GM12878 (cell line): Measurements from ENCODE around the gene LRP10. TPM values are rescaled to one million over a fixed set of nuclear protein-coding genes. Genes with fewer than 3 reads are reported as not detected.

Source experiments
- ATAC-seq: fragments of 200-7000 bp; cut with Tn5 transposase; 3 replicates; pipeline ENCODE4 v1.9.1; 2020; ENCODE audit warnings: mild to moderate bottlenecking, moderate library complexity
- BruUV-seq: library from RNA; stranded (reverse); fragments of 400-500 nt; replicated peaks from 2 replicates; lab custom pipeline; 2021; lab: Mats Ljungman, UMichigan
- CTCF ChIA-PET: fragments of 300-600 bp; sonication (Branson Sonifier 250); formaldehyde crosslinking; extraction: SDS; loops from one replicate; lab custom pipeline; 2021; ENCODE audit warnings: inconsistent platforms; lab: Yijun Ruan, JAX
- POLR2A ChIA-PET: fragments of 350-600 bp; formaldehyde crosslinking; extraction: SDS; loops from one replicate; lab custom pipeline; 2021; ENCODE audit warnings: inconsistent platforms; lab: Charles Lee
- RAD21 ChIA-PET: fragments of 300-600 bp; sonication (Branson Sonifier 250); formaldehyde crosslinking; loops from one replicate; lab custom pipeline; 2023; ENCODE audit warnings: antibody characterized with exemption; ENCODE audit not compliant: unreplicated experiment; lab: Charles Lee
- SMC1A ChIA-PET: fragments of 300-600 bp; sonication (Branson Sonifier 250); formaldehyde crosslinking; loops from one replicate; lab custom pipeline; 2023; ENCODE audit not compliant: unreplicated experiment, uncharacterized antibody; lab: Charles Lee
- DNase-seq: peaks from one replicate; pipeline ENCODE4 v3.0.0-alpha.2; 2011; ENCODE audit warnings: low read depth, low spot score
- FAIRE-seq: peaks from 3 replicates; lab custom pipeline; 2011; peaks lifted over from hg19 to GRCh38; lab: Jason Lieb, UNC
- H2AFZ ChIP-seq: 2 replicates; pipeline ENCODE4 v1.6.0; 2011; ENCODE audit warnings: low read depth, low read length, control low read depth; ENCODE audit not compliant: control insufficient read depth
- H3K27ac ChIP-seq: 2 replicates; pipeline ENCODE4 v1.5.1; 2011; ENCODE audit warnings: control low read depth; ENCODE audit not compliant: control insufficient read depth, insufficient read depth
- H3K27me3 ChIP-seq, 2 experiments: replicated peaks in 1 of 2; 2 replicates each; pipeline versions ENCODE4 v1.6.0 to v1.6.1; 2011; ENCODE audit warnings: low read length in 1 of 2; ENCODE audit not compliant: control insufficient read depth in 2 of 2, insufficient read depth in 2 of 2
- H3K36me3 ChIP-seq, 2 experiments: 2 replicates each; pipeline ENCODE4 v1.5.1; 2011; ENCODE audit warnings: low read length in 1 of 2; ENCODE audit not compliant: control insufficient read depth in 2 of 2, insufficient read depth in 2 of 2
- H3K4me1 ChIP-seq: 2 replicates; pipeline ENCODE4 v1.6.1; 2011; ENCODE audit warnings: mild to moderate bottlenecking, low read length, moderate library complexity, mixed read lengths; ENCODE audit not compliant: control insufficient read depth, insufficient read depth
- H3K4me2 ChIP-seq: 2 replicates; pipeline ENCODE4 v1.6.0; 2011; ENCODE audit warnings: control low read depth; ENCODE audit not compliant: control insufficient read depth, insufficient read depth
- H3K4me3 ChIP-seq: fragments of 200-600 bp; sonication (generic); 2 replicates; pipeline ENCODE4 v1.5.1; 2016
- H3K79me2 ChIP-seq: 2 replicates; pipeline ENCODE4 v1.6.0; 2011; ENCODE audit warnings: low read length; ENCODE audit not compliant: control insufficient read depth, insufficient read depth
- H3K9ac ChIP-seq: 2 replicates; pipeline ENCODE4 v1.8.0; 2011; ENCODE audit warnings: low read length, control low read depth, mixed read lengths; ENCODE audit not compliant: control insufficient read depth, insufficient read depth
- H3K9me3 ChIP-seq: replicated peaks from 3 replicates; pipeline ENCODE4 v1.5.1; 2011; ENCODE audit warnings: mild to moderate bottlenecking, low read length; ENCODE audit not compliant: control insufficient read depth, insufficient read depth
- H4K20me1 ChIP-seq: 2 replicates; pipeline ENCODE4 v1.6.0; 2011; ENCODE audit not compliant: control insufficient read depth, insufficient read depth
- CBX5 ChIP-seq: sonication (generic); IDR thresholded peaks from 2 replicates; pipeline ENCODE4 v1.6.1; 2016; ENCODE audit warnings: low read depth, moderate library complexity, mild to moderate bottlenecking, inconsistent platforms
- JUND ChIP-seq: IDR thresholded peaks from 2 replicates; pipeline ENCODE4 v1.6.1; 2012; ENCODE audit warnings: low read depth, mild to moderate bottlenecking, low read length, improper control_type of control experiment, moderate library complexity
- SIN3A ChIP-seq: IDR thresholded peaks from 2 replicates; pipeline ENCODE4 v1.6.1; 2012; ENCODE audit warnings: low read depth, low read length, improper control_type of control experiment
- SREBF1 ChIP-seq: IDR thresholded peaks from 2 replicates; pipeline ENCODE4 v1.6.1; 2012; ENCODE audit warnings: mild to moderate bottlenecking, low read length
- ZNF207 ChIP-seq: fragments of 450-650 bp; IDR thresholded peaks from 2 replicates; pipeline ENCODE4 v1.6.1; 2014; ENCODE audit warnings: antibody characterized with exemption, mild to moderate bottlenecking, borderline replicate concordance
- WGBS: methylation state at CpG from one replicate; pipeline ENCODE4 v1.1.6; 2016; ENCODE audit warnings: low lambda C conversion rate; ENCODE audit not compliant: insufficient replicate concordance, insufficient coverage; ENCODE audit errors: missing lambda C conversion rate; 5-methylcytosine and 5-hydroxymethylcytosine counted together
- in situ Hi-C: fragments of 300-500 bp; cut with MboI; formaldehyde crosslinking; loops from 9 replicates; pipeline ENCODE4 v1.14.3; 2018; ENCODE audit warnings: mixed read lengths
- intact Hi-C: fragments of 100-400 bp; cut with micrococcal nuclease; formaldehyde crosslinking; loops from one replicate; pipeline ENCODE4 v1.14.2; 2022; ENCODE audit not compliant: unreplicated experiment
- polyA plus RNA-seq, 11 experiments: library from polyadenylated mRNA; depleted of rRNA in 4 of 11; unstranded in 6 of 11; stranded (reverse) in 5 of 11; fragments of >200 nt; fragmentation: Nextera tagmentation in 4 of 11; fragmentation: Illumina TruSeq in 1 of 11; extraction: Ambion mirVana in 4 of 11; extraction: Trizol in 1 of 11; gene quantifications; 1 replicate in 1 of 11; 2 replicates in 10 of 11; pipeline versions ENCODE4 v1.2.1 to v1.2.3, GENCODE V29; 2011 to 2016; ENCODE audit warnings: inconsistent platforms in 2 of 11, missing spikeins in 2 of 11, low read depth in 1 of 11
- small RNA-seq: library from RNA; depleted of rRNA; stranded (forward); fragments of <200 nt; gene quantifications from one replicate; pipeline ENCODE3, GENCODE V24; 2014
- total RNA-seq, 4 experiments: library from RNA; depleted of rRNA in 3 of 4; stranded (reverse); fragments of >200 nt in 3 of 4; fragmentation: Illumina TruSeq in 1 of 4; extraction: Trizol in 1 of 4; gene quantifications; 2 replicates each; pipeline versions ENCODE4 v1.2.1 to v1.2.3, GENCODE V29; 2013 to 2021
- TF ChIP-seq, protein P1 (sequence below): IDR thresholded peaks from 2 replicates; pipeline ENCODE4 v1.6.1; 2012; ENCODE audit warnings: low read length, inconsistent platforms

The LRP10 gene
- total and polyA plus RNA-seq, 10 of the 15 experiments (the other 5 are each of a cell fraction or from before 2014, with no cell fraction given), result 3.0 to 56.9 (median 20.9) TPM

- H3K36me3 ChIP-seq, result peaks cover 3 to 4% of the 10 kb centered on the region in 2 experiments; a peak in 2 of 4 replicates
- CTCF ChIA-PET, result interaction anchor here (0.6 to 3.4 kb wide), 41 partner anchors 9 to 611 kb away, joined by 3 to 82 read pairs (median 5); partner anchors contain the start of genes ACIN1, AJUBA, C14orf119 and CDH24
- in situ Hi-C loops, result no loop called here
- H3K79me2 ChIP-seq, result peaks cover 24% of the 10 kb centered on the region
- H3K9ac ChIP-seq, result peak overlapping the region; percentile 68
- peaks cover 16% of the 10 kb centered on the region; the same call in 1 of the 2 replicates for H3K4me1 ChIP-seq
- SMC1A ChIA-PET, result interaction anchor here (0.6 to 3.1 kb wide), 24 partner anchors 11 to 165 kb away, joined by 3 to 24 read pairs (median 5); partner anchors contain the start of genes ACIN1, AJUBA, C14orf119 and HAUS4
- POLR2A ChIA-PET, result interaction anchor here (0.7 to 4.6 kb wide), 11 partner anchors 12 to 391 kb away, joined by 3 to 73 read pairs (median 5); partner anchors contain the start of genes ABHD4, ACIN1, C14orf119 and HAUS4
- peak overlapping the region; percentile 57 for H3K27ac ChIP-seq
- no peaks in the 10 kb centered on the region for H3K9me3 ChIP-seq
- RAD21 ChIA-PET, result interaction anchor here (0.6 to 2.8 kb wide), 19 partner anchors 11 to 271 kb away, joined by 3 to 18 read pairs (median 4); partner anchors contain the start of genes AJUBA, HAUS4 and RBM23
- BruUV-seq, result TSS peak; percentile 81
- DNase-seq, result no peak
- peak overlapping the region; percentile 87 for H3K4me2 ChIP-seq
- H3K27me3 ChIP-seq, result no peaks in the 10 kb centered on the region
- no peak for TF ChIP-seq CBX5
- TF ChIP-seq JUND, result 0 out of 2 replicates have a peak, but pooled peaks have one; percentile 4
- TF ChIP-seq, protein P1, sequence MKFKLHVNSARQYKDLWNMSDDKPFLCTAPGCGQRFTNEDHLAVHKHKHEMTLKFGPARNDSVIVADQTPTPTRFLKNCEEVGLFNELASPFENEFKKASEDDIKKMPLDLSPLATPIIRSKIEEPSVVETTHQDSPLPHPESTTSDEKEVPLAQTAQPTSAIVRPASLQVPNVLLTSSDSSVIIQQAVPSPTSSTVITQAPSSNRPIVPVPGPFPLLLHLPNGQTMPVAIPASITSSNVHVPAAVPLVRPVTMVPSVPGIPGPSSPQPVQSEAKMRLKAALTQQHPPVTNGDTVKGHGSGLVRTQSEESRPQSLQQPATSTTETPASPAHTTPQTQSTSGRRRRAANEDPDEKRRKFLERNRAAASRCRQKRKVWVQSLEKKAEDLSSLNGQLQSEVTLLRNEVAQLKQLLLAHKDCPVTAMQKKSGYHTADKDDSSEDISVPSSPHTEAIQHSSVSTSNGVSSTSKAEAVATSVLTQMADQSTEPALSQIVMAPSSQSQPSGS, result 0 out of 2 replicates have a peak, but pooled peaks have one; percentile 51
- TF ChIP-seq ZNF207, result 0 out of 2 replicates have a peak, but pooled peaks have one; percentile 8
- peak; percentile 59; the same call in 1 of the 2 replicates for TF ChIP-seq SIN3A
- 0 out of 2 replicates have a peak, but pooled peaks have one; percentile 3 for TF ChIP-seq SREBF1
- ATAC-seq, result peak; percentile 3; the same call in 2 of the 3 replicates
- WGBS, result 2% methylated on average over 2 of the region's 2 CpGs
- peak overlapping the region; percentile 89 for H2AFZ ChIP-seq
- peak overlapping the region; percentile 62 for H3K4me3 ChIP-seq
- FAIRE-seq, result peak; percentile 27
- intact Hi-C loops, result loop anchor here (1.0 to 2.0 kb wide), 3 partner anchors 11 to 127 kb away; partner anchors contain the start of genes AJUBA, CDH24 and RBM23
- H4K20me1 ChIP-seq, result no peaks in the 10 kb centered on the region
Measured at GRCh38 chr14:22929961-22930364, 58.4 kb downstream of the LRP10 start.

Small RNAs within 50 kb of the gene (small RNA-seq; reads per million reads assigned to genes)
- not detected for gene RF00019

Other genes with a start within 250 kb of the LRP10 start
Only the 7 nearest of the 18 such genes appear.
- 55.6 and 58.5 TPM in 2 replicates for gene SLC7A7, start 56.3 kb upstream of the LRP10 start, total RNA-seq (2014; rRNA removed)
- 38.5 and 39.7 TPM in 2 replicates for gene SLC7A7, start 56.3 kb upstream of the LRP10 start, total RNA-seq (2014; rRNA removed; fragmentation: Illumina TruSeq; extraction: Trizol)
- gene SLC7A7, start 56.3 kb upstream of the LRP10 start, total RNA-seq (2021), result 44.7 and 50.8 TPM in 2 replicates
- gene SLC7A7, start 56.3 kb upstream of the LRP10 start, polyA plus RNA-seq (2011; rRNA removed), result 58.6 and 79.2 TPM in 2 replicates
- 64.3 and 65.1 TPM in 2 replicates for gene SLC7A7, start 56.3 kb upstream of the LRP10 start, polyA plus RNA-seq (2014; fragmentation: Illumina TruSeq; extraction: Trizol)
- 10 to 100 TPM; 48.1 to 72.7 TPM for gene SLC7A7, start 56.3 kb upstream of the LRP10 start, polyA plus RNA-seq (2014; fragmentation: Nextera tagmentation; extraction: Ambion mirVana)
- gene SLC7A7, start 56.3 kb upstream of the LRP10 start, polyA plus RNA-seq (2014; rRNA removed), result 53.5 and 60.2 TPM in 2 replicates
- gene SLC7A7, start 56.3 kb upstream of the LRP10 start, polyA plus RNA-seq (2016; fragmentation: Nextera tagmentation; extraction: Ambion mirVana), result 10 to 100 TPM; 27.8 to 31.1 TPM
- 102 and 143 TPM in 2 replicates for gene MRPL52, start 41.9 kb upstream of the LRP10 start, total RNA-seq (2014; rRNA removed)
- gene MRPL52, start 41.9 kb upstream of the LRP10 start, total RNA-seq (2014; rRNA removed; fragmentation: Illumina TruSeq; extraction: Trizol), result 110 and 135 TPM in 2 replicates
- gene MRPL52, start 41.9 kb upstream of the LRP10 start, total RNA-seq (2021), result 193 and 208 TPM in 2 replicates
- gene MRPL52, start 41.9 kb upstream of the LRP10 start, polyA plus RNA-seq (2011; rRNA removed), result 62.7 and 86.1 TPM in 2 replicates
- 43.2 and 67.3 TPM in 2 replicates for gene MRPL52, start 41.9 kb upstream of the LRP10 start, polyA plus RNA-seq (2014; fragmentation: Illumina TruSeq; extraction: Trizol)
- 100 to 1,000 TPM in 1 of 2 experiments, 10 to 100 TPM in 1; 51.7 to 142 TPM for gene MRPL52, start 41.9 kb upstream of the LRP10 start, polyA plus RNA-seq (2014; fragmentation: Nextera tagmentation; extraction: Ambion mirVana)
- gene MRPL52, start 41.9 kb upstream of the LRP10 start, polyA plus RNA-seq (2014; rRNA removed), result 172 and 212 TPM in 2 replicates
- gene MRPL52, start 41.9 kb upstream of the LRP10 start, polyA plus RNA-seq (2016; fragmentation: Nextera tagmentation; extraction: Ambion mirVana), result 100 to 1,000 TPM; 530 to 541 TPM
- 0.38 and 0.85 TPM in 2 replicates for gene MMP14, start 35.2 kb upstream of the LRP10 start, total RNA-seq (2014; rRNA removed)
- gene MMP14, start 35.2 kb upstream of the LRP10 start, total RNA-seq (2014; rRNA removed; fragmentation: Illumina TruSeq; extraction: Trizol), result 0.28 and 0.31 TPM in 2 replicates
- gene MMP14, start 35.2 kb upstream of the LRP10 start, total RNA-seq (2021), result 1.1 and 1.8 TPM in 2 replicates
- gene MMP14, start 35.2 kb upstream of the LRP10 start, polyA plus RNA-seq (2011; rRNA removed), result 0.65 and 0.91 TPM in 2 replicates
- gene MMP14, start 35.2 kb upstream of the LRP10 start, polyA plus RNA-seq (2014; fragmentation: Illumina TruSeq; extraction: Trizol), result 0.27 and 0.56 TPM in 2 replicates
- gene MMP14, start 35.2 kb upstream of the LRP10 start, polyA plus RNA-seq (2014; fragmentation: Nextera tagmentation; extraction: Ambion mirVana), result not detected
- gene MMP14, start 35.2 kb upstream of the LRP10 start, polyA plus RNA-seq (2014; rRNA removed), result 1.8 and 1.9 TPM in 2 replicates
- gene MMP14, start 35.2 kb upstream of the LRP10 start, polyA plus RNA-seq (2016; fragmentation: Nextera tagmentation; extraction: Ambion mirVana), result under 1 TPM; 0.32 to 0.42 TPM
- 0.87 and 1.2 TPM in 2 replicates for gene REM2, start 11.5 kb downstream of the LRP10 start, total RNA-seq (2014; rRNA removed)
- gene REM2, start 11.5 kb downstream of the LRP10 start, total RNA-seq (2014; rRNA removed; fragmentation: Illumina TruSeq; extraction: Trizol), result 0.27 and 0.37 TPM in 2 replicates
- 0.66 and 0.69 TPM in 2 replicates for gene REM2, start 11.5 kb downstream of the LRP10 start, total RNA-seq (2021)
- 0.69 and 1.1 TPM in 2 replicates for gene REM2, start 11.5 kb downstream of the LRP10 start, polyA plus RNA-seq (2011; rRNA removed)
- gene REM2, start 11.5 kb downstream of the LRP10 start, polyA plus RNA-seq (2014; fragmentation: Illumina TruSeq; extraction: Trizol), result 0.17 and 0.66 TPM in 2 replicates
- 1 to 10 TPM in 1 of 2 experiments, under 1 TPM in 1; 0.68 to 1.3 TPM for gene REM2, start 11.5 kb downstream of the LRP10 start, polyA plus RNA-seq (2014; fragmentation: Nextera tagmentation; extraction: Ambion mirVana)
- gene REM2, start 11.5 kb downstream of the LRP10 start, polyA plus RNA-seq (2014; rRNA removed), result 1.3 and 1.5 TPM in 2 replicates
- gene REM2, start 11.5 kb downstream of the LRP10 start, polyA plus RNA-seq (2016; fragmentation: Nextera tagmentation; extraction: Ambion mirVana), result 1 to 10 TPM in 1 of 2 experiments, under 1 TPM in 1; 0.97 to 1.5 TPM
- 54.0 and 63.9 TPM in 2 replicates for gene RBM23, start 47.4 kb downstream of the LRP10 start, total RNA-seq (2014; rRNA removed)
- 55.1 and 55.6 TPM in 2 replicates for gene RBM23, start 47.4 kb downstream of the LRP10 start, total RNA-seq (2014; rRNA removed; fragmentation: Illumina TruSeq; extraction: Trizol)
- 61.4 and 66.1 TPM in 2 replicates for gene RBM23, start 47.4 kb downstream of the LRP10 start, total RNA-seq (2021)
- gene RBM23, start 47.4 kb downstream of the LRP10 start, polyA plus RNA-seq (2011; rRNA removed), result 72.6 and 75.2 TPM in 2 replicates
- 70.4 and 72.4 TPM in 2 replicates for gene RBM23, start 47.4 kb downstream of the LRP10 start, polyA plus RNA-seq (2014; fragmentation: Illumina TruSeq; extraction: Trizol)
- gene RBM23, start 47.4 kb downstream of the LRP10 start, polyA plus RNA-seq (2014; fragmentation: Nextera tagmentation; extraction: Ambion mirVana), result 10 to 100 TPM; 60.7 to 65.7 TPM
- gene RBM23, start 47.4 kb downstream of the LRP10 start, polyA plus RNA-seq (2014; rRNA removed), result 52.9 and 55.0 TPM in 2 replicates
- gene RBM23, start 47.4 kb downstream of the LRP10 start, polyA plus RNA-seq (2016; fragmentation: Nextera tagmentation; extraction: Ambion mirVana), result 10 to 100 TPM; 60.5 to 61.9 TPM
- 96.2 and 106 TPM in 2 replicates for gene PRMT5, start 57.6 kb downstream of the LRP10 start, total RNA-seq (2014; rRNA removed)
- gene PRMT5, start 57.6 kb downstream of the LRP10 start, total RNA-seq (2014; rRNA removed; fragmentation: Illumina TruSeq; extraction: Trizol), result 103 and 113 TPM in 2 replicates
- 105 and 115 TPM in 2 replicates for gene PRMT5, start 57.6 kb downstream of the LRP10 start, total RNA-seq (2021)
- gene PRMT5, start 57.6 kb downstream of the LRP10 start, polyA plus RNA-seq (2011; rRNA removed), result 175 and 221 TPM in 2 replicates
- 125 and 129 TPM in 2 replicates for gene PRMT5, start 57.6 kb downstream of the LRP10 start, polyA plus RNA-seq (2014; fragmentation: Illumina TruSeq; extraction: Trizol)
- gene PRMT5, start 57.6 kb downstream of the LRP10 start, polyA plus RNA-seq (2014; fragmentation: Nextera tagmentation; extraction: Ambion mirVana), result 10 to 100 TPM; 54.3 to 71.6 TPM
- 106 and 118 TPM in 2 replicates for gene PRMT5, start 57.6 kb downstream of the LRP10 start, polyA plus RNA-seq (2014; rRNA removed)
- 100 to 1,000 TPM; 175 to 195 TPM for gene PRMT5, start 57.6 kb downstream of the LRP10 start, polyA plus RNA-seq (2016; fragmentation: Nextera tagmentation; extraction: Ambion mirVana)
- 71.8 and 84.5 TPM in 2 replicates for gene HAUS4, start 85.3 kb downstream of the LRP10 start, total RNA-seq (2014; rRNA removed)
- gene HAUS4, start 85.3 kb downstream of the LRP10 start, total RNA-seq (2014; rRNA removed; fragmentation: Illumina TruSeq; extraction: Trizol), result 57.1 and 59.5 TPM in 2 replicates
- gene HAUS4, start 85.3 kb downstream of the LRP10 start, total RNA-seq (2021), result 58.8 and 60.4 TPM in 2 replicates
- gene HAUS4, start 85.3 kb downstream of the LRP10 start, polyA plus RNA-seq (2011; rRNA removed), result 77.0 and 98.3 TPM in 2 replicates
- gene HAUS4, start 85.3 kb downstream of the LRP10 start, polyA plus RNA-seq (2014; fragmentation: Illumina TruSeq; extraction: Trizol), result 51.8 and 73.5 TPM in 2 replicates
- gene HAUS4, start 85.3 kb downstream of the LRP10 start, polyA plus RNA-seq (2014; fragmentation: Nextera tagmentation; extraction: Ambion mirVana), result 10 to 100 TPM; 14.9 to 33.0 TPM
- gene HAUS4, start 85.3 kb downstream of the LRP10 start, polyA plus RNA-seq (2014; rRNA removed), result 64.7 and 73.5 TPM in 2 replicates
- gene HAUS4, start 85.3 kb downstream of the LRP10 start, polyA plus RNA-seq (2016; fragmentation: Nextera tagmentation; extraction: Ambion mirVana), result 10 to 100 TPM; 49.4 to 58.2 TPM